ENCODE results near the gene INPP5F.
"Not testable (repeated sequence)": the region's sequence is repeated elsewhere in the genome, so short reads cannot be mapped to it uniquely, and the experiment has no call there.

The INPP5F gene

DNA sequence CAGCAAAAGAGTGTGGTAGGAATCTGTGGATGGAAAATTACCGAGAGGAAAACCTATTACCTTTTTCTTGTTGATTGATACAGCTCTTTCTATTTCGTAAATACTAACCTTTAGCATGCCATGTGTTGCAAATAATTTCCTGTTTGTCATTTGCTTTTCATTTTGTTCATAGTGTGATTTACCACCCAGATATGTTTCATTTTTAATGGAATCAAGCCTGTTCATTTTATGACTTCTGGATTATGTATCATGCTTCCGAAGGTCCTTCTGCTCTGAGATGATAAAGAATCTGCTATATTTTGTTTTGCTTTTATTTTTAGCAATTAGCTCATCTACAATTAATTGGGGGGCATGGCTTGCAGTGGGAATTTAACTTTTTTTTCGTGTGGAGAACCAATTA lies 46.5 kb downstream of the INPP5F start:
- H3K9me3 Mint-ChIP-seq (ENCODE audit: low read depth) = no peaks in the 10 kb centered on the region
- H3K36me3 Mint-ChIP-seq = peaks cover 9% of the 10 kb centered on the region
- no peak overlapping the region for H3K4me3 Mint-ChIP-seq
- H3K27ac Mint-ChIP-seq = no peak overlapping the region
- H3K4me1 Mint-ChIP-seq (ENCODE audit: low read depth) = peaks cover 7% of the 10 kb centered on the region
- H3K27me3 Mint-ChIP-seq = no peaks in the 10 kb centered on the region

DNA sequence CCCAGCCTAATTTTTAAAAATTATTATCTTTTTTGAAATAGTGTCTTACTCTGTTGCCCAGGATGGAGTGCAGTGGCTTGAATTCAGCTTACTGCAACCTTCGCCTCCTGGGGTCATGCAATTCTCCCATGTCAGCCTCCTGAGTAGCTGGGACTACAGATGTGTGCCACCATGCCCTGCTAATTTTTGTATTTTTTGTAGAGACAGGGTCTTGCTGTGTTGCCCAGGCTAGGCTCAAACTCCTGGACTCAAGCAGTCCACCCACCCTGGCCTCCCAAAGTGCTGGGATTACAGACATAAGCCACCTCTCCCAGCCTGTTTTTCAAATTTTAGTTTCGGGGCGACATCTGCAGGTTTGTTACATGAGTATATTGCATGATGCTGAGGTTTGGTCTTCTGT lies 47.2 kb downstream of the INPP5F start:
- H3K27ac Mint-ChIP-seq; H3K9me3 Mint-ChIP-seq (ENCODE audit: low read depth); H3K4me1 Mint-ChIP-seq (ENCODE audit: low read depth); H3K36me3 Mint-ChIP-seq; H3K4me3 Mint-ChIP-seq; H3K27me3 Mint-ChIP-seq: not testable (repeated sequence)

DNA sequence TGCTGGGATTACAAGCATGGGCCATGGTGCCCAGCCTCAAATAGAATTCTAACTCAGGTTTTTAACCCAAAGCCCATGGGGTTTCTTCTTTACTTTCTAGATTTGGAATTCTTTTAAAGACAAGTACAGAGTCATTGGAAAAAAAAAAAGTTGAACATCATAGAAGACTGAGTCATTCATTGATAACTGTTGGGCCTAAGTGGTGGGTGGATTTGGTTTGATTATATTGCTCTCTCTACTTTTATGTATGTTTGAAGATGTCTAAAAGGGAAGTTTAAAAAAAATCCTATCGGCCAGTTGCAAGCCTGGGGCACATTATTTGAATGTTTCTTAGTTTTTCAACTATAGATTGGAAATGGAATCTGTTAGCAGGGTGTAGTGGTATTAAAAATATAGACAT lies 49.7 kb downstream of the INPP5F start:
- H3K27me3 Mint-ChIP-seq = no peaks in the 10 kb centered on the region
- H3K9me3 Mint-ChIP-seq (ENCODE audit: low read depth) = no peaks in the 10 kb centered on the region
- no peak overlapping the region for H3K27ac Mint-ChIP-seq
- no peak overlapping the region for H3K4me3 Mint-ChIP-seq
- peaks cover 5% of the 10 kb centered on the region for H3K4me1 Mint-ChIP-seq (ENCODE audit: low read depth)
- H3K36me3 Mint-ChIP-seq = peaks cover 12% of the 10 kb centered on the region

DNA sequence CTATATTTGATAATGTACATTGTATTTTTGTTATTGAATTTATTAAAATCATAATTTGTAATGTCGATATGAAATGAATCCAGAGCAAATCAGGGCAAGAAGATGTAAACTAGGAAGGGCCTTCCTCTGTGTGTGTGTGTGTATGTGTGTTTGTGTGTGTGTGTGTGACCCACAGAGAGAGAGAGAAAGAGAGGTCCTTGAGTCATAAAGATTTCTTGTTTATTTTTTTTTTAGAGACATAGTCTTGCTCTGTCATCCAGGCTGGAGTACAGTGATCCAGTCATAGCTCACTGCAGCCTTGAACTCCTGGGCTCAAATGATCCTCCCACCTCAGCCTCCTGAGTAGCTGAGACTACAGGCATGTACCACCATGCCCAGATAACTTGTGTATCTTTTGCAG lies 50.7 kb downstream of the INPP5F start:
- peaks cover 13% of the 10 kb centered on the region for H3K36me3 Mint-ChIP-seq
- H3K4me3 Mint-ChIP-seq = no peak overlapping the region
- no peaks in the 10 kb centered on the region for H3K9me3 Mint-ChIP-seq (ENCODE audit: low read depth)
- H3K4me1 Mint-ChIP-seq (ENCODE audit: low read depth) = peaks cover 5% of the 10 kb centered on the region
- no peak overlapping the region for H3K27ac Mint-ChIP-seq
- H3K27me3 Mint-ChIP-seq = no peaks in the 10 kb centered on the region

DNA sequence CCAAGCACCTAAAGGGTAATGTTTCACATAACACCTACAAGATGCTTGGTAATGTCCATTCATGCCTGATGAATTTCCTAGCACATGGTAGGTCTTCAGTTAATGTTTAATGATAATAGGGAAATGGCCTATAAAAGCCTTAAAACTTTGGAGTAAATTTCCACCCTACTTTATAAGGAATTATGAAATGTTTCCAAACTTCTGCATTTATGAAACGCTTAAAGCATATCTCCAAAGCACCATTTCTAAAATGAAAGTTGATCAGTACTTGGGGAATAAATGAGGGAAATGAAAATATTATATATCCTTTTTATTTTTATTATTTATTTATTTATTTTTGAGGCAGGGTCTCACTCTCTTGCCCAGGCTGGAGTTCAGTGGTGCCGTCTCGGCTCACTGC lies 51.8 kb downstream of the INPP5F start:
- Mint-ChIP-seq H3K4me1 (ENCODE audit: low read depth) (peaks cover 7% of the 10 kb centered on the region), H3K27me3 (no peaks in the 10 kb centered on the region), H3K4me3 (no peak overlapping the region), H3K36me3 (peaks cover 10% of the 10 kb centered on the region), H3K27ac (no peak overlapping the region), H3K9me3 (ENCODE audit: low read depth) (no peaks in the 10 kb centered on the region)

GRCh38 chr10:119778776-119779445 lies 53.1 kb downstream of the INPP5F start:
- H3K36me3 Mint-ChIP-seq = peaks cover 6% of the 10 kb centered on the region
- H3K9me3 Mint-ChIP-seq (ENCODE audit: low read depth) = no peaks in the 10 kb centered on the region
- H3K27ac Mint-ChIP-seq = no peak overlapping the region
- H3K4me1 Mint-ChIP-seq (ENCODE audit: low read depth) = peaks cover 11% of the 10 kb centered on the region
- H3K4me3 Mint-ChIP-seq = no peak overlapping the region
- no peaks in the 10 kb centered on the region for H3K27me3 Mint-ChIP-seq

DNA sequence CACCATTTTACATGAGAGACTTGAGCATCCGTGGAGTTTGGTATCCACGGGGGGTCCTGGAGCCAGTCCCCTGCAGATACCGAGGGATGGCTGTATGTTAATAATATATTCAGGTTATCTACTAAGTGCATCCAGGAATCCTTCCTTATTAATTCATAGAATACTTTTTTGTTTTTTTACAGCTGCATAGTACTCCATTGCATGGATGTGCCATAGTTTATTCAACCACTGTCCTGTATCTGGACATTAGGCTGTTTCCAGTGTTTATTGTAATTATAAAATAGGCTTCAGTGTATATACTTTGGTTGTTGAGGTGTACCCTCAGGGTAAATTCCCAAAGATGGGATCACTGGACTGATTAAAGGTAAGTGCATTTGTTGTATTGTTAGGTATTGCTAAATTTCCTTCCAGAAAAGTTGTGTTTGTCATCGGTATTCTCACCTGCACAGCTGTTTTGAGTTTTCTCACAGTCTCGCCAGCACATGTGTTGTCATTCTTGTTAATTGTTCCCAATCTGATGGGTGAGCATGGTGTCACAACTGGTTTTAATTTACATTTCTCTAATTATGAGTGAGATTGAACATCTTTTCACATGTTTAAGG lies 55.1 kb downstream of the INPP5F start:
- Mint-ChIP-seq H3K4me3 (no peak overlapping the region), H3K9me3 (ENCODE audit: low read depth) (no peaks in the 10 kb centered on the region), H3K27me3 (no peaks in the 10 kb centered on the region), H3K4me1 (ENCODE audit: low read depth) (peaks cover 22% of the 10 kb centered on the region), H3K36me3 (peaks cover 6% of the 10 kb centered on the region), H3K27ac (no peak overlapping the region)

- peaks cover 6% of the 10 kb centered on the region for H3K36me3 Mint-ChIP-seq
- H3K27me3 Mint-ChIP-seq = no peaks in the 10 kb centered on the region
- H3K4me3 Mint-ChIP-seq = no peak overlapping the region
- H3K9me3 Mint-ChIP-seq (ENCODE audit: low read depth) = no peaks in the 10 kb centered on the region
- no peak overlapping the region for H3K27ac Mint-ChIP-seq
- H3K4me1 Mint-ChIP-seq (ENCODE audit: low read depth) = peaks cover 22% of the 10 kb centered on the region
Measured at GRCh38 chr10:119781498-119781897, 55.6 kb downstream of the INPP5F start.

DNA sequence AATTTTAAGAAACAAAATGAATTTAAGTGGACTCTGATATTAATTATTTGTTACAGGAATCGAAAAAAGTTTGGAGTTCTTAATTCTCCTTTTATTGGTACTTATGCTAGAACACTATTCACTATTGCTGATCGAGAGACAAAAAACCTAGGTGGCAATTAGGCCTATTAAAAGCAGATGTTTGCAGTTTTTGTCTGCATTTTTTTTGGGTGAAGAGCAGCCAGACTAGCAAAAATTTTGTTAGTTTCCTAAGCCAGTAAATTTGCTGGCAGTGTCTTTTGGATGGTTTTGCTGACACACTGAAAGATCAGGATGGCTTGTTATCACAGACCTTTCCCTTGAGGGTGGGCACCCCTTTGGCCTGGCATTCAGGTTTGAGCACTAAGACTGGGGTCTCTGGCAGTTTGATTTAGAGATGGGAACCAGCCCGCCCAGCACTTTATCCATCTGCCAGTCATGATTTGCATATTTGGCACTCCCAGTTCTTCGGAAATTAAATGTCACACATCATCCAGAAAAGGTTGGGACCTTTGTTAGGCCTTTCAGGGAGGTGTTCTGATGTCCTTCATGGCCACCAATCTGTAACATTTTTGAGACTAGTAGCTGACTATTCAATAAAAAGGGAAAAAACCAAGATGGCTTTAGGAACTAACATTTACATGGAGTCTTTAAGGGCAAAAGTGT lies 57.3 kb downstream of the INPP5F start:
- Mint-ChIP-seq H3K27me3 (no peaks in the 10 kb centered on the region), H3K27ac (no peak overlapping the region), H3K9me3 (ENCODE audit: low read depth) (no peaks in the 10 kb centered on the region), H3K4me3 (no peak overlapping the region), H3K4me1 (ENCODE audit: low read depth) (peaks cover 27% of the 10 kb centered on the region), H3K36me3 (peaks cover 12% of the 10 kb centered on the region)

- H3K27ac Mint-ChIP-seq = no peak overlapping the region
- peaks cover 13% of the 10 kb centered on the region for H3K36me3 Mint-ChIP-seq
- peaks cover 27% of the 10 kb centered on the region for H3K4me1 Mint-ChIP-seq (ENCODE audit: low read depth)
- no peak overlapping the region for H3K4me3 Mint-ChIP-seq
- no peaks in the 10 kb centered on the region for H3K9me3 Mint-ChIP-seq (ENCODE audit: low read depth)
- no peaks in the 10 kb centered on the region for H3K27me3 Mint-ChIP-seq
Measured at GRCh38 chr10:119783665-119784027, 57.8 kb downstream of the INPP5F start.

DNA sequence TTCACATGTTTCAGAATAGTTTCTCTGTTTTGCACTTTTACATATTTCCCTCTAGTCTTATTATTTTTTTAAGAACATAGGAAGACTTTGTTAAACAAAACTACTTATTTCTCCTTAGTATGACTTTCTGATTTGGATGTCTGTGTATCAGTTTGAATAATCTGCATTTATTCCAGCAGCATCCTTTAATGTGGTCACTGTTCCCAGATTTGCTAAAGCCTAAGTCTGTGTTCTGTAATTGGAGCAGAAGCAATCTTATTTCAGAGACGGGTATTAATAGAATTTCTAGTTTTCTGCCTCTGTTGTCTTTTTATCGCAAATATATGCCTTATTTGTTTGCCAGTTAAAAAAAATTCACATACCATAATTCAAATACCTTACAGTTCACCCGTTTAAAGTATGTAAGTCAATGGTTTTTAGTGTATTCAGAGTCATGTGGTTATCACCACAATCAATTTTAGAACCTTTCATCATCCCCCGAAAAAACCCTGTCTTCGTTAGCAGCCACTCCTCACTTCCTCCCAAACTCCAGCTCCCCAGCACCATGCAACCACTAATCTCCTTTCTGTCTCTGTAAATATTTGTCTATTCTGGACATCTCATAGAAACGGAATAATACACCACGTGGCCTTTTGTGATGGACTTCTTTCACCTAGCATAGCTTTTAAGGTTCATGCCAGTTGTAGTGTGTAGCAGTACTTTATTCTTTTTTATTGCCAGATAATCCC lies 58.7 kb downstream of the INPP5F start:
- H3K9me3 Mint-ChIP-seq (ENCODE audit: low read depth) = no peaks in the 10 kb centered on the region
- no peaks in the 10 kb centered on the region for H3K27me3 Mint-ChIP-seq
- H3K4me3 Mint-ChIP-seq = peak overlapping the region; percentile 2
- peaks cover 11% of the 10 kb centered on the region for H3K36me3 Mint-ChIP-seq
- H3K27ac Mint-ChIP-seq = no peak overlapping the region
- peaks cover 27% of the 10 kb centered on the region for H3K4me1 Mint-ChIP-seq (ENCODE audit: low read depth)

- peaks cover 10% of the 10 kb centered on the region for H3K36me3 Mint-ChIP-seq
- H3K27ac Mint-ChIP-seq = no peak overlapping the region
- no peaks in the 10 kb centered on the region for H3K27me3 Mint-ChIP-seq
- H3K4me3 Mint-ChIP-seq = no peak overlapping the region
- no peaks in the 10 kb centered on the region for H3K9me3 Mint-ChIP-seq (ENCODE audit: low read depth)
- peaks cover 27% of the 10 kb centered on the region for H3K4me1 Mint-ChIP-seq (ENCODE audit: low read depth)
Measured at GRCh38 chr10:119786117-119786769, 60.4 kb downstream of the INPP5F start.

DNA sequence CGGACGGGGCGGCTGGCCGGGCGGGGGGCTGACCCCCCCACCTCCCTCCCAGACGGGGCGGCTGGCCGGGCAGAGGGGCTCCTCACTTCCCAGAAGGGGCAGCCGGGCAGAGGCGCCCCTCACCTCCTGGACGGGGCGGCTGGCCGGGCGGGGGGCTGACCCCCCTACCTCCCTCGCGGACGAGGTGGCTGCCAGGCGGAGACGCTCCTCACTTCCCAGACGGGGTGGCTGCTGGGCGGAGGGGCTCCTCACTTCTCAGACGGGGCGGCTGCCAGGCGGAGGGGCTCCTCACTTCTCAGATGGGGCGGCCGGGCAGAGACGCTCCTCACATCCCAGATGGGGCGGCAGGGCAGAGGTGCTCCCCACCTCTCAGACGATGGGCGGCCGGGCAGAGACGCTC lies 69.3 kb downstream of the INPP5F start:
- not testable (repeated sequence) for H3K4me1 Mint-ChIP-seq (ENCODE audit: low read depth); H3K4me3 Mint-ChIP-seq; H3K27me3 Mint-ChIP-seq; H3K36me3 Mint-ChIP-seq; H3K9me3 Mint-ChIP-seq (ENCODE audit: low read depth); H3K27ac Mint-ChIP-seq

GRCh38 chr10:119796039-119796438 lies 70.2 kb downstream of the INPP5F start:
- no peaks in the 10 kb centered on the region for H3K27me3 Mint-ChIP-seq
- no peak overlapping the region for H3K27ac Mint-ChIP-seq
- no peaks in the 10 kb centered on the region for H3K4me1 Mint-ChIP-seq (ENCODE audit: low read depth)
- no peak overlapping the region for H3K4me3 Mint-ChIP-seq
- H3K36me3 Mint-ChIP-seq = peaks cover 8% of the 10 kb centered on the region
- no peaks in the 10 kb centered on the region for H3K9me3 Mint-ChIP-seq (ENCODE audit: low read depth)

GRCh38 chr10:119801176-119801575 lies 75.3 kb downstream of the INPP5F start:
- no peaks in the 10 kb centered on the region for H3K9me3 Mint-ChIP-seq (ENCODE audit: low read depth)
- H3K27me3 Mint-ChIP-seq = no peaks in the 10 kb centered on the region
- no peak overlapping the region for H3K4me3 Mint-ChIP-seq
- no peak overlapping the region for H3K27ac Mint-ChIP-seq
- no peaks in the 10 kb centered on the region for H3K4me1 Mint-ChIP-seq (ENCODE audit: low read depth)
- H3K36me3 Mint-ChIP-seq = peaks cover 10% of the 10 kb centered on the region

Data from activated naive CD8-positive, alpha-beta T cell (primary cell).